Measurements from ENCODE around the gene TCERG1L. TPM values are rescaled to one million over a fixed set of nuclear protein-coding genes. Genes with fewer than 3 reads are reported as not detected.

TCERG1L gene
- polyA plus RNA-seq, 3 donors, result 0.03 to 0.16 TPM; not detected in 1

GRCh38 chr10:131203456-131204357 lies 107.8 kb downstream of the TCERG1L start:
- WGBS, 3 donors, result 86 to 92% (median 87%) methylated on average over 21 to 22 of the region's 22 CpGs

DNA sequence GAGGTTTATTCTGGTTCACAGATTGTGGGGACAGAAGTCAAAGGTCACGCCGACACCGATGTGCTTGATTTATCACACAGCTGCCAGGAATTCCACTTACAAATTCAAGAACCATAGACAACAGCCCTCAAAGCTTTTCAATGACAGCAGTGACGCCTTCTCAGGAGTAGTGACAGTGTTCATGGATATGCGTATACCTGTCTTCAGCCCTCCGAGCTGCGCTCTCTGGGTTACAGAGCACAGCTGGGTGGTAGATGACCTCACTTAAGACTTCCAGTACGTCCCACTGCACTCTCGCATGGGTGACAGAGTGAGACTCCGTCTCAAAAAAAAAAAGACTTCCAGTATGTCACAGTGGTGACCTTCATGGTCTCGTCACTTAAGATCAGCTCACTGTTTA lies 108.5 kb downstream of the TCERG1L start:
- H3K27ac ChIP-seq (ENCODE audit: low read depth, low read length), result no peak overlapping the region
- WGBS, 3 donors, result 71 to 83% (median 83%) methylated on average over 10 to 11 of the region's 11 CpGs

More at GRCh38 chr10:131203456-131204357, 107.8 kb downstream of the TCERG1L start:
- H3K27ac ChIP-seq (ENCODE audit: low read depth, low read length), result no peak overlapping the region

GRCh38 chr10:131201741-131202515 lies 109.6 kb downstream of the TCERG1L start:
- H3K27ac ChIP-seq (ENCODE audit: low read depth, low read length), result no peak overlapping the region
- 91 to 94% (median 93%) methylated on average over 33 of the region's 33 CpGs for WGBS, 3 donors

DNA sequence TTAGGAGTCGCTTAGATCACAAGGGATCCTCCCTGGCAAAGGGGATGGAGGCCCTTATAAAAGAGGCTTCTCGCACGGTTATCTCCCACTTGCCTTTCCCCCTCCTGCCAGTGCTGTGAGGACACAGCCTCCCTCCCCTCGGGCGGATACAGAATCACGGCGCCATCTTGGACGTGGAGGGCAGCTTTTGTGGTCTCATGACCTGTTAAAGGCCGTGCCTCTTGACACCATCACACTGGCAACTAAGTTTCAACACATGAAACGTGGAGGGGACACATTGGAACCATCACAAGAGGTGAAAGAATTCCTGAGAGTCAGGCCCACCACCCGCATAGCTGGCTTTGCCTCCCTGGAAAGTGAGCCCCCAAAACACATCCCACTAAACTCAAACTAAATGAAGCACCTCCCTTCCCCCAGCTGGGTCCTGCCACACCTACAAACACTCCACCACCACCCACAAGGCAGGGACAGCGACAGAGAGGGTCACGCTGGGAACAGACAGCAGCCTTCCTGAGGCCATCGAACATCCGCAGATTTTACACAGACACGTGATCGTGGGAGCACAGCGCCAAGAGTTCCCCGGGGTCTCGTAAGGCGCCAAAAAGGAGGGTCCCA lies 110.6 kb downstream of the TCERG1L start:
- 82 to 86% (median 82%) methylated on average over 21 of the region's 21 CpGs for WGBS, 3 donors
- no peak overlapping the region for H3K27ac ChIP-seq (ENCODE audit: low read depth, low read length)

- no peak overlapping the region for H3K27ac ChIP-seq (ENCODE audit: low read depth, low read length)
- WGBS, 3 donors, result 16 to 44% (median 21%) methylated on average over 6 of the region's 6 CpGs
Measured at GRCh38 chr10:131199646-131200045, 111.9 kb downstream of the TCERG1L start.

- WGBS, 3 donors, result 65 to 80% (median 67%) methylated on average over 7 of the region's 7 CpGs
- H3K27ac ChIP-seq (ENCODE audit: low read depth, low read length), result no peak overlapping the region
Measured at GRCh38 chr10:131198843-131199242, 112.7 kb downstream of the TCERG1L start.

DNA sequence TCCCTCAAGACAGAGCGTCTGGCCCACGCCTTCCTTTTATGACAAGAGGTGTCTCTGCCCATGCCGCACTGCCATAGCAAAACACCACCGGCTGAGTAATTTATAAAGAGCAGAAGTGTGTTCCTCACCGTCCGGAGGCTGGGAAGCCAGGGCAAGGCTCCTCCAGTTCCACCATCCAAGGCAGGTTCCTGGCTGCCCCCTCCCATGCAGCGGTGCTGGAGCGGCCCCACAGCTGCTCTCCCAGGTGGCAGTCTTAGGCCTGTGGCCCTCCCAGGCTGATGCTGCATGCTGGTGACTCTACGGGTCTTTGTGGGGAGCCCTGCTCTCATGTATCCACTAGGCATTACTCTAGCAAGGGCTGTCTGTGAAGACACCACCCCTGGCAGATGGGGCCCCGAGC lies 113.1 kb downstream of the TCERG1L start:
- WGBS, 3 donors, result 86 to 92% (median 86%) methylated on average over 10 of the region's 10 CpGs
- no peak overlapping the region for H3K27ac ChIP-seq (ENCODE audit: low read depth, low read length)

- no peak overlapping the region for H3K27ac ChIP-seq (ENCODE audit: low read depth, low read length)
- 84 to 88% (median 84%) methylated on average over 18 of the region's 18 CpGs for WGBS, 3 donors
Measured at GRCh38 chr10:131196176-131196885, 115.2 kb downstream of the TCERG1L start.

GRCh38 chr10:131195558-131196159 lies 115.9 kb downstream of the TCERG1L start:
- no peak overlapping the region for H3K27ac ChIP-seq (ENCODE audit: low read depth, low read length)
- 80 to 83% (median 83%) methylated on average over 19 of the region's 19 CpGs for WGBS, 3 donors

DNA sequence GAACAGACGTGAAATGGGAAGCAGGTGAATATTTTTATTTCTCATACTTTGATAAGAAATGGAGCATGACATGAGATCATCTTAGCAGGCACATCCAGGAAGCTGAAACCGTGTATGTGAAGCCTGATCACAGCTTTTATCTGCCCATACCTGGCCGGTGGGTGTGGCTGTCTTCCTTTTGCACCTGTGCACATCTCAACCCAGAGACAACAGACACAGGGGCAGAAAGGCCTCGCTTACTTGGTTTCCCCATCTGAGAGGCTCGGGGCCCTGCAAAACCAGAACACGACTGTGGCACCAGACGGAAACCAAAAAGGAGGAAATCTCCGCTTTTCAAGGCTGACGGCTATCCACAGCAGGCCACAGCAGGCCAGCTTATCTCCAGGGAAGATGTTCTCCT lies 116.4 kb downstream of the TCERG1L start:
- H3K27ac ChIP-seq (ENCODE audit: low read depth, low read length), result no peak overlapping the region
- WGBS, 3 donors, result 82 to 83% (median 83%) methylated on average over 9 of the region's 9 CpGs

DNA sequence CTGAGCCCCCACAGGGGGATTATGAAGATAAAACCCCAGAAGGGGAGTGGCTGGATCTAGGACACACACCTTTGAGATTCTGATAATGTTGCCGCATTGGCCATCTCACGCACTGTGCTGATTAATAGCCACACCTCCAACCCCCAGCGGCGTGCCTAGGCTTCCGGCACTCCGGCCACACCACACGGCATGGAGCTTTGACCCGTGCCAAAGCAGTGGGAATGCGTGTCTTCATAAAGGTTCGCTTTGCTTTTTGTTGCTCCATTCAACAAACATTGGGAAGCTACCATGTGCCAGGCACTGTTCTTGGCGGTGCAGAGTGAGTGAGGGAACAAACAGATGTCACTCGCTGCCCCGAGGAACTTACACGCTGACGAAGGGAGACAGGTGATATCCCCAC lies 117.6 kb downstream of the TCERG1L start:
- WGBS, 3 donors, result 92 to 94% (median 94%) methylated on average over 15 of the region's 15 CpGs
- no peak overlapping the region for H3K27ac ChIP-seq (ENCODE audit: low read depth, low read length)

GRCh38 chr10:131188494-131188893 lies 123.0 kb downstream of the TCERG1L start:
- H3K27ac ChIP-seq (ENCODE audit: low read depth, low read length), result no peak overlapping the region
- 88 to 94% (median 90%) methylated on average over 4 of the region's 4 CpGs for WGBS, 3 donors

- WGBS, 3 donors, result 72 to 79% (median 77%) methylated on average over 7 of the region's 7 CpGs
- no peak overlapping the region for H3K27ac ChIP-seq (ENCODE audit: low read depth, low read length)
Measured at GRCh38 chr10:131187926-131188325, 123.6 kb downstream of the TCERG1L start.

GRCh38 chr10:131187274-131187673 lies 124.2 kb downstream of the TCERG1L start:
- WGBS, 3 donors, result 78 to 86% (median 82%) methylated on average over 7 of the region's 7 CpGs
- no peak overlapping the region for H3K27ac ChIP-seq (ENCODE audit: low read depth, low read length)

DNA sequence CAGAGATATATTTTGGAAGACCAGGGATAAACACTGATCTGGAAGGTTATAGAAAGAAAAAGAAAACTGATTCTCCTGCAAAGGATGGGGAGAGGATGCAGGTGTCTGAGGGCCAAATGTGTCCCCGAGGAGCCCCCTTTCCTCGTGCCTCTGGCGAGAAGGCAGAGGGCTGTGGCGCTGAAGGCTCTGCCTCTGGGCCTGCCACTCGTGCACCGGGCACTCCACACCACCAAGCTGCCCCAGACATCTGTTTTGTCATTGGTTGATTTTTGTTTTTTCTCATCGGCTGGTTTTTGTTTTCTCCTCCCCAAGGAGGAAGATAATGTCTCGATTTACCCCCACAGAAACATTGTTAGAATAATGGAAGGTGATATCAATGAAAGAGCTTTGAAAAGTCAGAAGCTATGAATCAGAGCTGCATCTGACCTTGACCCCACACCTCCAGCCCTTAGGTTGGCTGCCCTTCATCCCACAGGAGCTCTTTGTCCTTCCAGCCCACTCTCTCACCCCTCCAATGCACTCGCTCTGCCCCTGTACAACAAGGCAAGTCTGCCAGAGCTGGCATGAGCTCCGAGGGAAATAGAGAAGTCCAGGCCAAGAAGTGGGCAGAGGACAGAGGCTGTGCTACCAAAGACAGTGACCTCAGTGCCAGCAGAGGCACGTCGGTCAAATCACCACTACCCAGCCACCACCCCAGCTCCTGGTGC lies 124.8 kb downstream of the TCERG1L start:
- WGBS, 3 donors, result 82 to 90% (median 87%) methylated on average over 12 of the region's 12 CpGs
- H3K27ac ChIP-seq (ENCODE audit: low read depth, low read length), result no peak overlapping the region

DNA sequence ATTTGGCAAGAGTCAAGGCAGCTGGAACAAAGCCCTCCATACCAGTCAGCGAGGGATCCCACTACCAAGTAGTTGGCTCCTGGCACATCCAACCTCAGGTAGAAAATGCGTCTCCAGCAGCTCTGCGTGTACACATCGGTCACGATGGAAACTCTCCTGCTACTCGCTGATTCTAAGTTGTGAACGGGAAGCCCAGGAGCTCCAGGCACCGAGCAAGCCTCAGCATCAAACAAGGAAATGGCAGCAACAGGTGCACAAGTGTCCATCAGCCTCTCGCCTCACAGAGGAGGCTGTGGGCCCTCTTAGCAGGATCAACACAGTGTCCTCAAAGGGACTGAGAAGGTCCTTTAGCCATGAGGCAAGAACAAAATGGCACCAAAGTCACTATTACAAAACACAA lies 127.0 kb downstream of the TCERG1L start:
- 93 to 94% (median 93%) methylated on average over 9 of the region's 9 CpGs for WGBS, 3 donors
- H3K27ac ChIP-seq (ENCODE audit: low read depth, low read length), result no peak overlapping the region

- 90 to 94% (median 92%) methylated on average over 9 of the region's 9 CpGs for WGBS, 3 donors
- no peak overlapping the region for H3K27ac ChIP-seq (ENCODE audit: low read depth, low read length)
Measured at GRCh38 chr10:131183546-131184045, 127.9 kb downstream of the TCERG1L start.

All from adipose tissue (tissue), 3 donors.